ENCODE measurements around the gene LRRN2. TPM values are rescaled to one million over a fixed set of nuclear protein-coding genes. Genes with fewer than 3 reads are reported as not detected.

The LRRN2 gene
- total and polyA plus RNA-seq, 4 donors: 0.97 to 4.4 (median 1.2) TPM

- TF ChIP-seq, protein P1, sequence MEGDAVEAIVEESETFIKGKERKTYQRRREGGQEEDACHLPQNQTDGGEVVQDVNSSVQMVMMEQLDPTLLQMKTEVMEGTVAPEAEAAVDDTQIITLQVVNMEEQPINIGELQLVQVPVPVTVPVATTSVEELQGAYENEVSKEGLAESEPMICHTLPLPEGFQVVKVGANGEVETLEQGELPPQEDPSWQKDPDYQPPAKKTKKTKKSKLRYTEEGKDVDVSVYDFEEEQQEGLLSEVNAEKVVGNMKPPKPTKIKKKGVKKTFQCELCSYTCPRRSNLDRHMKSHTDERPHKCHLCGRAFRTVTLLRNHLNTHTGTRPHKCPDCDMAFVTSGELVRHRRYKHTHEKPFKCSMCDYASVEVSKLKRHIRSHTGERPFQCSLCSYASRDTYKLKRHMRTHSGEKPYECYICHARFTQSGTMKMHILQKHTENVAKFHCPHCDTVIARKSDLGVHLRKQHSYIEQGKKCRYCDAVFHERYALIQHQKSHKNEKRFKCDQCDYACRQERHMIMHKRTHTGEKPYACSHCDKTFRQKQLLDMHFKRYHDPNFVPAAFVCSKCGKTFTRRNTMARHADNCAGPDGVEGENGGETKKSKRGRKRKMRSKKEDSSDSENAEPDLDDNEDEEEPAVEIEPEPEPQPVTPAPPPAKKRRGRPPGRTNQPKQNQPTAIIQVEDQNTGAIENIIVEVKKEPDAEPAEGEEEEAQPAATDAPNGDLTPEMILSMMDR (IDR thresholded peaks at IDR 0.05; ENCODE audit: control extremely low read depth, extremely low read depth): no peak
- Histone ChIP-seq H3K9me3 (ENCODE audit: control insufficient read depth in 4 of 4, insufficient read depth in 3 of 4, low read length in 3 of 4) (no peaks in the 10 kb centered on the region), H3K4me1 (ENCODE audit: control insufficient read depth in 5 of 5, insufficient read depth in 5 of 5, low read length in 5 of 5) (peaks cover 0 to 15% (median 0%) of the 10 kb centered on the region in 5 donors), H3K27ac (ENCODE audit: low read depth in 1 of 2, low read length in 1 of 2) (no peak overlapping the region), H3K4me3 (no peak overlapping the region), H3K27me3 (ENCODE audit: control insufficient read depth in 3 of 3, insufficient read depth in 3 of 3, low read length in 2 of 3) (peaks cover 0 to 12% (median 0%) of the 10 kb centered on the region in 3 donors), H3K9ac (ENCODE audit: insufficient read depth in 1 of 2, low read length in 2 of 2) (no peak overlapping the region), H3K36me3 (ENCODE audit: control insufficient read depth in 4 of 4, insufficient read depth in 4 of 4, low read length in 4 of 4) (no peaks in the 10 kb centered on the region)
- 83 to 89% methylated on average over 3 of the region's 3 CpGs for WGBS, 2 donors
- DNase-seq (no peak), ATAC-seq (ENCODE audit: insufficient read depth, low FRiP score) (no peak)
These were observed 15.7 kb upstream of the LRRN2 start for GRCh38 chr1:204701229-204701628.

- Histone ChIP-seq H3K9me3 (ENCODE audit: control insufficient read depth in 4 of 4, insufficient read depth in 3 of 4, low read length in 3 of 4) (peaks cover 0 to 2% (median 0%) of the 10 kb centered on the region in 4 donors), H3K4me3 (no peak overlapping the region), H3K27ac (ENCODE audit: low read depth in 1 of 2, low read length in 1 of 2) (no peak overlapping the region), H3K27me3 (ENCODE audit: control insufficient read depth in 3 of 3, insufficient read depth in 3 of 3, low read length in 2 of 3) (peaks cover 0 to 12% (median 0%) of the 10 kb centered on the region in 3 donors), H3K9ac (ENCODE audit: insufficient read depth in 1 of 2, low read length in 2 of 2) (no peak overlapping the region), H3K4me1 (ENCODE audit: control insufficient read depth in 5 of 5, insufficient read depth in 5 of 5, low read length in 5 of 5) (peaks cover 0 to 2% (median 0%) of the 10 kb centered on the region in 5 donors), H3K36me3 (ENCODE audit: control insufficient read depth in 4 of 4, insufficient read depth in 4 of 4, low read length in 4 of 4) (no peaks in the 10 kb centered on the region)
- ATAC-seq (ENCODE audit: insufficient read depth, low FRiP score) (no peak), DNase-seq (no peak)
- TF ChIP-seq, protein P1 (IDR thresholded peaks at IDR 0.05; ENCODE audit: control extremely low read depth, extremely low read depth): no peak
- WGBS, 2 donors: 87 to 91% methylated on average over 5 of the region's 5 CpGs
These were observed 12.4 kb upstream of the LRRN2 start for GRCh38 chr1:204697893-204698292.

DNA sequence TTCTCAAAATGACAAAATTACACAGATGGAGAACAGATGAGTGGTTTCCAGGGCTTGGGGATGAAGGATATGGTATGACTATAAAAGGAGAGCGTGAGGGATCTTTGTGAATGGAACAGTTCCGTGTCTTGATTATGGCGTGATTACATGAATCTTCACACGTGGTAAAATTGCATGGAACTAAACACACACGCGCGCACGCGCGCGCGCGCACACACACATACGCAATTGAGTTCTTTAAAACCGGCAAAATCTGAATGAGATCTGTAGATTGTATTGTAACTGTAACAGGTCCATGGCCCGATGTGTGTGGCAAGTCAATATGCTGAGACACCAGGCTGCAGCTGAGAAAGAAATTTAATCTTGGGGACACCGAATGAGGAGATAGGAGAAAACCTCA, 11.1 kb upstream of the LRRN2 start:
- no peaks in the 10 kb centered on the region for H3K36me3 ChIP-seq (ENCODE audit: control insufficient read depth in 4 of 4, insufficient read depth in 4 of 4, low read length in 4 of 4)
- peaks cover 0 to 2% (median 0%) of the 10 kb centered on the region in 4 donors for H3K9me3 ChIP-seq (ENCODE audit: control insufficient read depth in 4 of 4, insufficient read depth in 3 of 4, low read length in 3 of 4)
- no peak overlapping the region for H3K9ac ChIP-seq (ENCODE audit: insufficient read depth in 1 of 2, low read length in 2 of 2)
- WGBS, 2 donors: 90 to 92% methylated on average over 17 of the region's 17 CpGs
- no peaks in the 10 kb centered on the region for H3K4me1 ChIP-seq (ENCODE audit: control insufficient read depth in 5 of 5, insufficient read depth in 5 of 5, low read length in 5 of 5)
- no peak overlapping the region for H3K27ac ChIP-seq (ENCODE audit: low read depth in 1 of 2, low read length in 1 of 2)
- H3K27me3 ChIP-seq (ENCODE audit: control insufficient read depth in 3 of 3, insufficient read depth in 3 of 3, low read length in 2 of 3): peaks cover 0 to 7% (median 0%) of the 10 kb centered on the region in 3 donors
- DNase-seq: no peak
- no peak overlapping the region for H3K4me3 ChIP-seq
- no peak for ATAC-seq (ENCODE audit: insufficient read depth, low FRiP score)
- TF ChIP-seq, protein P1 (IDR thresholded peaks at IDR 0.05; ENCODE audit: control extremely low read depth, extremely low read depth): no peak

DNA sequence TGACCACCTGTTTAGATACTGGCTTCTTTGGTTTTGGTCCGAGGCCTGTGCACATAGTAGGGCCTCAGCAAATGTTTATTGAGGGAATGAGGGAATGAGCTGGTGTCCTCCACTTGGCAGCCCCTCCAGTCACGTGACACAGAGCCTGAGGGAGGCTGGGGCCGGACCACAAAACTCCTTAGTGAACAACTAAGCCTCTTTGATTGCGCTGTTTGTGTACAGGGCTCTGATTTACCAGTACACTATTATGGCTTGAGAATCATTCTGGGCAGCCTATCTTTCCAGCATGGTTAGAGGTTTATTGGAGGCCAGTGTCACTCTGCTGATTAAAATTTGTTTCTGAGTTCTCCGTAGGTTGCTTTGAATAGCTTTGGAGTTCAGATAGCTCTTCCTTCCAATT, 10.2 kb upstream of the LRRN2 start:
- Histone ChIP-seq H3K36me3 (ENCODE audit: control insufficient read depth in 4 of 4, insufficient read depth in 4 of 4, low read length in 4 of 4) (no peaks in the 10 kb centered on the region), H3K9ac (ENCODE audit: insufficient read depth in 1 of 2, low read length in 2 of 2) (no peak overlapping the region), H3K4me1 (ENCODE audit: control insufficient read depth in 5 of 5, insufficient read depth in 5 of 5, low read length in 5 of 5) (no peaks in the 10 kb centered on the region), H3K27me3 (ENCODE audit: control insufficient read depth in 3 of 3, insufficient read depth in 3 of 3, low read length in 2 of 3) (peaks cover 0 to 7% (median 0%) of the 10 kb centered on the region in 3 donors), H3K9me3 (ENCODE audit: control insufficient read depth in 4 of 4, insufficient read depth in 3 of 4, low read length in 3 of 4) (peaks cover 0 to 2% (median 0%) of the 10 kb centered on the region in 4 donors), H3K27ac (ENCODE audit: low read depth in 1 of 2, low read length in 1 of 2) (no peak overlapping the region), H3K4me3 (no peak overlapping the region)
- WGBS, 2 donors: 82 to 85% methylated on average over 5 of the region's 5 CpGs
- TF ChIP-seq, protein P1 (IDR thresholded peaks at IDR 0.05; ENCODE audit: control extremely low read depth, extremely low read depth): no peak
- ATAC-seq (ENCODE audit: insufficient read depth, low FRiP score): no peak
- no peak for DNase-seq
